Measurements from ENCODE around the gene RABAC1. TPM values are rescaled to one million over a fixed set of nuclear protein-coding genes. Genes with fewer than 3 reads are reported as not detected.
A peak's percentile ranks its signal among the peaks of the same experiment; 100 is the strongest.

Gene RABAC1
- total RNA-seq, 3 donors from 2014 or later (not counting 1 experiment from before 2014, with no cell fraction given): 76.8 to 100.0 (median 78.4) TPM

- Histone ChIP-seq H3K4me3 (ENCODE audit: low read length) (no peak overlapping the region), H3K9me3 (ENCODE audit: control insufficient read depth, insufficient read depth, low read length) (no peaks in the 10 kb centered on the region), H3K36me3 (ENCODE audit: control insufficient read depth, insufficient read depth, low read length) (peaks cover 9% of the 10 kb centered on the region), H3K4me1 (ENCODE audit: control insufficient read depth, insufficient read depth, low read length) (peaks cover 21% of the 10 kb centered on the region), H3K27ac (ENCODE audit: low read length) (no peak overlapping the region), H3K27me3 (ENCODE audit: control insufficient read depth, insufficient read depth, low read length) (no peaks in the 10 kb centered on the region)
- 93% methylated on average over 5 of the region's 5 CpGs for WGBS (ENCODE audit: insufficient coverage)
- H3K9me3 Mint-ChIP-seq: no peaks in the 10 kb centered on the region
- peaks cover 16 to 23% of the 10 kb centered on the region in 2 donors for H3K4me1 Mint-ChIP-seq
- ATAC-seq (no peak), DNase-seq (no peak)
- H3K27me3 Mint-ChIP-seq (ENCODE audit: low read depth in 2 of 2): no peaks in the 10 kb centered on the region
- TF ChIP-seq, protein P1, sequence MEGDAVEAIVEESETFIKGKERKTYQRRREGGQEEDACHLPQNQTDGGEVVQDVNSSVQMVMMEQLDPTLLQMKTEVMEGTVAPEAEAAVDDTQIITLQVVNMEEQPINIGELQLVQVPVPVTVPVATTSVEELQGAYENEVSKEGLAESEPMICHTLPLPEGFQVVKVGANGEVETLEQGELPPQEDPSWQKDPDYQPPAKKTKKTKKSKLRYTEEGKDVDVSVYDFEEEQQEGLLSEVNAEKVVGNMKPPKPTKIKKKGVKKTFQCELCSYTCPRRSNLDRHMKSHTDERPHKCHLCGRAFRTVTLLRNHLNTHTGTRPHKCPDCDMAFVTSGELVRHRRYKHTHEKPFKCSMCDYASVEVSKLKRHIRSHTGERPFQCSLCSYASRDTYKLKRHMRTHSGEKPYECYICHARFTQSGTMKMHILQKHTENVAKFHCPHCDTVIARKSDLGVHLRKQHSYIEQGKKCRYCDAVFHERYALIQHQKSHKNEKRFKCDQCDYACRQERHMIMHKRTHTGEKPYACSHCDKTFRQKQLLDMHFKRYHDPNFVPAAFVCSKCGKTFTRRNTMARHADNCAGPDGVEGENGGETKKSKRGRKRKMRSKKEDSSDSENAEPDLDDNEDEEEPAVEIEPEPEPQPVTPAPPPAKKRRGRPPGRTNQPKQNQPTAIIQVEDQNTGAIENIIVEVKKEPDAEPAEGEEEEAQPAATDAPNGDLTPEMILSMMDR (IDR thresholded peaks at IDR 0.05): no peak
- no peak overlapping the region for H3K27ac Mint-ChIP-seq
- intact Hi-C loops (cut with micrococcal nuclease): no loop called here
- peak overlapping the region; percentile 31 for H3K4me3 Mint-ChIP-seq
- H3K36me3 Mint-ChIP-seq: no peaks in the 10 kb centered on the region
Measured at GRCh38 chr19:41960973-41961372, 1.9 kb upstream of the RABAC1 start.

- Mint-ChIP-seq H3K36me3 (no peaks in the 10 kb centered on the region), H3K27ac (peak overlapping the region; percentile 84 to 91), H3K4me3 (peak overlapping the region; percentile 95), H3K27me3 (ENCODE audit: low read depth in 2 of 2) (no peaks in the 10 kb centered on the region), H3K4me1 (peaks cover 16 to 23% of the 10 kb centered on the region in 2 donors), H3K9me3 (no peaks in the 10 kb centered on the region)
- Histone ChIP-seq H3K4me3 (ENCODE audit: low read length) (peak overlapping the region; percentile 74), H3K27me3 (ENCODE audit: control insufficient read depth, insufficient read depth, low read length) (no peaks in the 10 kb centered on the region), H3K4me1 (ENCODE audit: control insufficient read depth, insufficient read depth, low read length) (peaks cover 21% of the 10 kb centered on the region), H3K36me3 (ENCODE audit: control insufficient read depth, insufficient read depth, low read length) (peaks cover 9% of the 10 kb centered on the region), H3K9me3 (ENCODE audit: control insufficient read depth, insufficient read depth, low read length) (no peaks in the 10 kb centered on the region), H3K27ac (ENCODE audit: low read length) (peak overlapping the region; percentile 76)
- TF ChIP-seq, protein P1 (IDR thresholded peaks at IDR 0.05): no peak
- intact Hi-C loops (cut with micrococcal nuclease): no loop called here
- ATAC-seq (peak; percentile 69 to 76 (median 70)), DNase-seq (peak; percentile 76 to 83)
- 2% methylated on average over 43 of the region's 43 CpGs for WGBS (ENCODE audit: insufficient coverage)
Measured at GRCh38 chr19:41958367-41959055, 610 bp downstream of the RABAC1 start.

DNA sequence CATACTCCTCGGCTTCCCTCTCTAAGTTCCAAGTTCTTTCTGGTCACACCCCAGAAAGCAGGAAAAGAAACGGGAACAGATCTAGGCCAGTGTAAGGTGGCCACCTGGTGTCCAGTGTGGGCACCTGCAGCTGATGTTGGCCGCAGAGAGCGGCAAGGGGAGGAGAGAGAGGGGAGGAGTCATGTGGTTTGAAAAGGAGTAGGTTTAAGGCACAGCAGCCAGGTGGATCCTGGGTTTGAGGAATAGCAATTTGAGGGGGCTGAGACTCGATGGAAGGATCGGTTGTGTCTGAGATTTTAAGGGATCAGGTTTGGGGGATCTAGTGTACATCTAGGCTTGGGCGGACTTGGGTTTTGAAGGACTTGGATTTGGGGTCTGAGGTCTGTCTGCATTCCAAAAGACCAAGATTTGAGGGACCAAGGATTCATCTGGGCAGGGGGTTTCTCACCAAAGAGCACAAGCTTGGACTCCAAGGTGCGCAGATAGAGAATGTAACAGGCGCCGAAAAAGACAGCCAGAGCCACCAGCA is 1.2 kb downstream of the RABAC1 start:
- Mint-ChIP-seq H3K27me3 (ENCODE audit: low read depth in 2 of 2) (no peaks in the 10 kb centered on the region), H3K4me3 (peak overlapping the region; percentile 95), H3K36me3 (no peaks in the 10 kb centered on the region), H3K9me3 (no peaks in the 10 kb centered on the region), H3K27ac (peak overlapping the region; percentile 84 to 91), H3K4me1 (peaks cover 16 to 23% of the 10 kb centered on the region in 2 donors)
- Histone ChIP-seq H3K27me3 (ENCODE audit: control insufficient read depth, insufficient read depth, low read length) (no peaks in the 10 kb centered on the region), H3K36me3 (ENCODE audit: control insufficient read depth, insufficient read depth, low read length) (peaks cover 9% of the 10 kb centered on the region), H3K27ac (ENCODE audit: low read length) (peak overlapping the region; percentile 36), H3K4me3 (ENCODE audit: low read length) (peak overlapping the region; percentile 74), H3K4me1 (ENCODE audit: control insufficient read depth, insufficient read depth, low read length) (peaks cover 21% of the 10 kb centered on the region), H3K9me3 (ENCODE audit: control insufficient read depth, insufficient read depth, low read length) (no peaks in the 10 kb centered on the region)
- intact Hi-C loops (cut with micrococcal nuclease): no loop called here
- DNase-seq (peak in 1 of 2 donors; percentile 71), ATAC-seq (peak; percentile 43 to 72 (median 50))
- TF ChIP-seq, protein P1 (IDR thresholded peaks at IDR 0.05): peak; percentile 61
- 28% methylated on average over 10 of the region's 10 CpGs for WGBS (ENCODE audit: insufficient coverage)
